NB4 (cell line): ENCODE results near the gene LCMT1.

Experiments used
- POLR2A ChIP-seq: IDR thresholded peaks from 2 replicates; pipeline ENCODE4 v1.6.1; 2011; ENCODE audit warnings: mild to moderate bottlenecking; ENCODE audit not compliant: insufficient read length; ENCODE audit errors: extremely low read depth
- TF ChIP-seq, protein P1 (sequence below): IDR thresholded peaks from one replicate; pipeline ENCODE4 v1.5.1; 2012; ENCODE audit warnings: low read depth, low read length
- TF ChIP-seq, protein P2 (sequence below): IDR thresholded peaks from 2 replicates; pipeline ENCODE4 v1.6.1; 2011; ENCODE audit warnings: low read depth, low read length

DNA sequence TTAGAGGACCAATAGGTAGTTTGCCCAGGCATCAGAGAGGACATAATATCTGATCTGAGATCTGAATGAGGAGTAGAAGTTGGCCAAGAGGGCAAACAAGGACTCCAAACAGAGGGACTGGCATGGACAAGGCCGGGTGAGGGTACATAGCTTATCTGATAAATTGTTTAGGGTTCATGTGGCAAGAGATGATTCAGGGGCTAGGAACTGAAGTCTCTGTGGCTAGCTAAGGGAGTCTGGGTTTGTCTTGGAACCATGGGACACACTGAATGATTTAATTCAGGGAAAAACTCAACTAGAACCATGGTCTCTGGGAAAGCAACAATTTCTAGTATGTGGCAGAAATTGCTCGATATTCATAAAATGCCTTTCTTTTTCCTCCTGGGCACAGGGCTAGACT is 101.1 kb downstream of the LCMT1 start:
- TF ChIP-seq POLR2A = no peak
- TF ChIP-seq, protein P1, sequence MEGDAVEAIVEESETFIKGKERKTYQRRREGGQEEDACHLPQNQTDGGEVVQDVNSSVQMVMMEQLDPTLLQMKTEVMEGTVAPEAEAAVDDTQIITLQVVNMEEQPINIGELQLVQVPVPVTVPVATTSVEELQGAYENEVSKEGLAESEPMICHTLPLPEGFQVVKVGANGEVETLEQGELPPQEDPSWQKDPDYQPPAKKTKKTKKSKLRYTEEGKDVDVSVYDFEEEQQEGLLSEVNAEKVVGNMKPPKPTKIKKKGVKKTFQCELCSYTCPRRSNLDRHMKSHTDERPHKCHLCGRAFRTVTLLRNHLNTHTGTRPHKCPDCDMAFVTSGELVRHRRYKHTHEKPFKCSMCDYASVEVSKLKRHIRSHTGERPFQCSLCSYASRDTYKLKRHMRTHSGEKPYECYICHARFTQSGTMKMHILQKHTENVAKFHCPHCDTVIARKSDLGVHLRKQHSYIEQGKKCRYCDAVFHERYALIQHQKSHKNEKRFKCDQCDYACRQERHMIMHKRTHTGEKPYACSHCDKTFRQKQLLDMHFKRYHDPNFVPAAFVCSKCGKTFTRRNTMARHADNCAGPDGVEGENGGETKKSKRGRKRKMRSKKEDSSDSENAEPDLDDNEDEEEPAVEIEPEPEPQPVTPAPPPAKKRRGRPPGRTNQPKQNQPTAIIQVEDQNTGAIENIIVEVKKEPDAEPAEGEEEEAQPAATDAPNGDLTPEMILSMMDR = no peak
- TF ChIP-seq, protein P2, sequence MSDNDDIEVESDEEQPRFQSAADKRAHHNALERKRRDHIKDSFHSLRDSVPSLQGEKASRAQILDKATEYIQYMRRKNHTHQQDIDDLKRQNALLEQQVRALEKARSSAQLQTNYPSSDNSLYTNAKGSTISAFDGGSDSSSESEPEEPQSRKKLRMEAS = no peak
